ENCODE measurements around the gene ESYT3.

DNA sequence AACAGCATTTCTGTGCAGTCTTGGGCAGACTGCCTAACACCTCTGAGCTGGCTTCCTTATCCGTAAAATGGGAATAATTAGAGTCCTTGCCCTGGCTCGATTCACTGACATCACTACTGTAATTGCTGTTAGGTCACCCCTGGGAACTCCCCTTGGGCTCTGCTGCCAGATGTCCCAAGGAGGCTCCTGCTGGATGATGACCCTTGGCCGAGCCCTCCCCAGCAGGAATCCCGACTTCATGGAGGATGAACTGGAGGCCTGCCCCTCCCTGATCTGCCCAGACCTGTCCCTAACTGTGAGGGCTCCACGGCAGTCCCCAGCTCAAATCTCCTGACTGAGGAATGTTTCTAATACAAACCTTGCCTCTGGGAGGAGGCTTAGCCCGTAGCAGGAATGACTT is 18.0 kb downstream of the ESYT3 start:
- TF ChIP-seq, protein P1, sequence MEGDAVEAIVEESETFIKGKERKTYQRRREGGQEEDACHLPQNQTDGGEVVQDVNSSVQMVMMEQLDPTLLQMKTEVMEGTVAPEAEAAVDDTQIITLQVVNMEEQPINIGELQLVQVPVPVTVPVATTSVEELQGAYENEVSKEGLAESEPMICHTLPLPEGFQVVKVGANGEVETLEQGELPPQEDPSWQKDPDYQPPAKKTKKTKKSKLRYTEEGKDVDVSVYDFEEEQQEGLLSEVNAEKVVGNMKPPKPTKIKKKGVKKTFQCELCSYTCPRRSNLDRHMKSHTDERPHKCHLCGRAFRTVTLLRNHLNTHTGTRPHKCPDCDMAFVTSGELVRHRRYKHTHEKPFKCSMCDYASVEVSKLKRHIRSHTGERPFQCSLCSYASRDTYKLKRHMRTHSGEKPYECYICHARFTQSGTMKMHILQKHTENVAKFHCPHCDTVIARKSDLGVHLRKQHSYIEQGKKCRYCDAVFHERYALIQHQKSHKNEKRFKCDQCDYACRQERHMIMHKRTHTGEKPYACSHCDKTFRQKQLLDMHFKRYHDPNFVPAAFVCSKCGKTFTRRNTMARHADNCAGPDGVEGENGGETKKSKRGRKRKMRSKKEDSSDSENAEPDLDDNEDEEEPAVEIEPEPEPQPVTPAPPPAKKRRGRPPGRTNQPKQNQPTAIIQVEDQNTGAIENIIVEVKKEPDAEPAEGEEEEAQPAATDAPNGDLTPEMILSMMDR (IDR thresholded peaks at IDR 0.05), result no peak
- TF ChIP-seq POLR2A (IDR thresholded peaks at IDR 0.05), result no peak
